Measurements from ENCODE around the gene SP5. TPM values are rescaled to one million over a fixed set of nuclear protein-coding genes. Genes with fewer than 3 reads are reported as not detected.

Gene SP5
- total and polyA plus RNA-seq, 4 donors = 0.05 to 1.6 (median 1.2) TPM

DNA sequence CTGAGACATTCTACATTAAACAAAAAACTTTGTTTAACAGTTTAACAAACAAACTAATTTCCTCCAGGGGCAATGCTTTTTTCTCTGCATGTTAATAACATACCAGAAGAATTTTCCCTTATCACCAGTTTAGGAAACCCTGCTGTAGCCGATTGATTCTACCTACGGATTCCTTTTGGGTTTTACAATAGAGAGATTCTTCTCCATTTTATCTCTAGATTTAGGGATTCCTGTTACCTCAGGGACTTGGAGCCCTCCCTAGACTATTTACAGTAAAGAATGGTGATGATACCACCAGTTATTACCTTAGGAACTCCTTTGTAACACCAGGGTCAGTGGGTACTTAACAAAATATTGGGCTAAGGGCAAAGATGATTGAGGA is 49.7 kb downstream of the SP5 start:
- Histone ChIP-seq H3K4me1 (ENCODE audit: control insufficient read depth in 4 of 4, insufficient read depth in 4 of 4, low read length in 3 of 4) (peaks cover 0 to 2% (median 1%) of the 10 kb centered on the region in 4 donors), H3K27me3 (ENCODE audit: control insufficient read depth in 4 of 4, insufficient read depth in 4 of 4, low read length in 3 of 4) (no peaks in the 10 kb centered on the region), H3K36me3 (ENCODE audit: control insufficient read depth in 4 of 4, insufficient read depth in 3 of 4, low read depth in 1 of 4, low read length in 3 of 4) (no peaks in the 10 kb centered on the region), H3K4me3 (ENCODE audit: low read depth in 1 of 3, low read length in 3 of 3) (no peak overlapping the region), H3K9me3 (ENCODE audit: control insufficient read depth in 4 of 4, low read length in 3 of 4) (no peaks in the 10 kb centered on the region), H3K9ac (ENCODE audit: low read depth in 1 of 2, low read length in 2 of 2) (no peak overlapping the region), H3K27ac (ENCODE audit: low read depth in 1 of 2, low read length in 2 of 2) (no peak overlapping the region)
- no peak for DNase-seq (ENCODE audit: low spot score)
- 54% methylated on average over 2 of the region's 2 CpGs for WGBS
- no peak for TF ChIP-seq GABPA (IDR thresholded peaks at IDR 0.05 in 1 of 2, conservative IDR thresholded peaks at IDR 0.05 in 1 of 2)

- no peak for DNase-seq (ENCODE audit: low spot score)
- Histone ChIP-seq H3K4me3 (ENCODE audit: low read depth in 1 of 3, low read length in 3 of 3) (no peak overlapping the region), H3K27me3 (ENCODE audit: control insufficient read depth in 4 of 4, insufficient read depth in 4 of 4, low read length in 3 of 4) (no peaks in the 10 kb centered on the region), H3K27ac (ENCODE audit: low read depth in 1 of 2, low read length in 2 of 2) (no peak overlapping the region), H3K9me3 (ENCODE audit: control insufficient read depth in 4 of 4, low read length in 3 of 4) (no peaks in the 10 kb centered on the region), H3K36me3 (ENCODE audit: control insufficient read depth in 4 of 4, insufficient read depth in 3 of 4, low read depth in 1 of 4, low read length in 3 of 4) (no peaks in the 10 kb centered on the region), H3K4me1 (ENCODE audit: control insufficient read depth in 4 of 4, insufficient read depth in 4 of 4, low read length in 3 of 4) (peaks cover 2 to 16% (median 7%) of the 10 kb centered on the region in 4 donors), H3K9ac (ENCODE audit: low read depth in 1 of 2, low read length in 2 of 2) (no peak overlapping the region)
- TF ChIP-seq SP1 (IDR thresholded peaks at IDR 0.05) (no peak), YY1 (IDR thresholded peaks at IDR 0.05) (no peak), EGR1 (IDR thresholded peaks at IDR 0.05; ENCODE audit: low read depth in 2 of 2) (no peak), FOXA1 (IDR thresholded peaks at IDR 0.05) (no peak), HNF4A (conservative IDR thresholded peaks at IDR 0.05) (no peak), RXRA (IDR thresholded peaks at IDR 0.05) (no peak), HNF4G (IDR thresholded peaks at IDR 0.05) (no peak), FOXA2 (IDR thresholded peaks at IDR 0.05) (no peak), GABPA (IDR thresholded peaks at IDR 0.05 in 1 of 2, conservative IDR thresholded peaks at IDR 0.05 in 1 of 2) (no peak), JUND (IDR thresholded peaks at IDR 0.05) (no peak), NR2F2 (IDR thresholded peaks at IDR 0.05) (no peak), REST (IDR thresholded peaks at IDR 0.05) (no peak), CTCF (IDR thresholded peaks at IDR 0.05; ENCODE audit: low read depth, low read length, missing input control) (no peak), RAD21 (IDR thresholded peaks at IDR 0.05) (no peak)
- TF ChIP-seq, protein P1, sequence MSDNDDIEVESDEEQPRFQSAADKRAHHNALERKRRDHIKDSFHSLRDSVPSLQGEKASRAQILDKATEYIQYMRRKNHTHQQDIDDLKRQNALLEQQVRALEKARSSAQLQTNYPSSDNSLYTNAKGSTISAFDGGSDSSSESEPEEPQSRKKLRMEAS (IDR thresholded peaks at IDR 0.05) = no peak
- 27% methylated on average over 4 of the region's 4 CpGs for WGBS
These were observed 51.6 kb downstream of the SP5 start for GRCh38 chr2:170766693-170767092.

Small RNA genes within 50 kb of the gene (small RNA-seq; reads per million reads assigned to genes)
- not detected for gene RF02271

Other genes starting within 250 kb of the SP5 start
- under 1 TPM in 1 of 2 donors, not detected in 1; 0.42 TPM for gene ERICH2, start 55.0 kb downstream of the SP5 start, total RNA-seq
- gene ERICH2, start 55.0 kb downstream of the SP5 start, polyA plus RNA-seq = 1 to 10 TPM in 1 of 2 donors, under 1 TPM in 1; 0.39 to 3.0 TPM
- gene GAD1, start 101.5 kb downstream of the SP5 start, total RNA-seq = under 1 TPM; 0.08 to 0.19 TPM
- gene GAD1, start 101.5 kb downstream of the SP5 start, polyA plus RNA-seq = not detected
- 10 to 100 TPM; 12.5 to 31.6 TPM for gene GORASP2, start 213.9 kb downstream of the SP5 start, total RNA-seq
- gene GORASP2, start 213.9 kb downstream of the SP5 start, polyA plus RNA-seq = 10 to 100 TPM; 28.2 to 40.1 TPM

Data from liver (tissue), 10 donors.